ENCODE data around the gene SCYL1.

SCYL1 gene

DNA sequence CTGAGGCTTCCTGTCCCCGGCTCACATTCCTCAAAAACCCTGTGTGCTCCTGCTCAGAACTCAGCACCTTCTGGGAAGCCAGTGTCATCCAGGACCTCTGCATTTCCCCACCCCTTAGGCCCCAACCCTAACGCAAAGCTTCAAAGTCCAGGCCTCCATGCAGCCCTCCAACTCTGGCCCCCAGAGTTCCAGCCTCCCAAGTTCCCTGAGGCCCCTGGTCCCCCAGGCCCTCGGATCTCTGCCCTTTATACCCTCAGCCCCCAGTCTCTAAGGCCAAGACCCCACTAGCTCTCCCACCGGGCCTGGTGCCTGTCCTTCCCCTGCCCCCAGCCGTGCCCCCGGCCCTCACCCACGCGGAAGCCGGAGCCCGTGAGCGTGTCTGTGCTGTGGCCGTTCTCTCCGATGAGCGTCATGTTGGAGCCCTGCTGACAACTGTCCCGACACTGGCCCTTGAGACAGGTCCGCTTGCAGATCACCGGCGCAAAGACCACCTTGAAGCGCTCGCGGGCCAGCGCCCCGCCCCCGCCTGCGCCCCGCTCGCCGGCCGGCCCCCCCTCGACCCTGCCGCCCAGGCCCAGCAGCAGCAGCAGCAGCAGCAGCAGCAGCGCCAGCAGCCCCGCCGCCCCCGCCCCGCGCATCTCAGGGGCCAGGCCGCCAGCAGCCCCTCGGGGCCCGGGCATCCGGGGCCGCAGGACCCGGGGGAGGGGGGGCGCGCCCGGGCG is 32.6 kb downstream of the SCYL1 start:
- Histone ChIP-seq H3K27ac (ENCODE audit: low read length) (no peak overlapping the region), H3K4me1 (ENCODE audit: low read length) (peaks cover 7% of the 10 kb centered on the region), H3K79me2 (ENCODE audit: low read length) (no peaks in the 10 kb centered on the region), H3K4me2 (ENCODE audit: low read length) (peak overlapping the region; percentile 83), H2AFZ (ENCODE audit: low read depth, low read length) (no peak overlapping the region), H3K9ac (ENCODE audit: low read length) (peak overlapping the region; percentile 69), H3K9me3 (ENCODE audit: insufficient read depth, low read length) (no peaks in the 10 kb centered on the region), H3K36me3 (replicated peaks; ENCODE audit: low read depth, low read length) (no peaks in the 10 kb centered on the region), H3K27me3 (ENCODE audit: low read depth, low read length) (peaks cover 9% of the 10 kb centered on the region), H3K4me3 (ENCODE audit: low read length) (peak overlapping the region; percentile 80), H4K20me1 (ENCODE audit: insufficient read depth, low read length) (no peaks in the 10 kb centered on the region)
- no peak for TF ChIP-seq CTCF (IDR thresholded peaks at IDR 0.05; ENCODE audit: low read depth, low read length)
- no peak for TF ChIP-seq EZH2phosphoT487 (IDR thresholded peaks at IDR 0.05; ENCODE audit: low read depth)

DNA sequence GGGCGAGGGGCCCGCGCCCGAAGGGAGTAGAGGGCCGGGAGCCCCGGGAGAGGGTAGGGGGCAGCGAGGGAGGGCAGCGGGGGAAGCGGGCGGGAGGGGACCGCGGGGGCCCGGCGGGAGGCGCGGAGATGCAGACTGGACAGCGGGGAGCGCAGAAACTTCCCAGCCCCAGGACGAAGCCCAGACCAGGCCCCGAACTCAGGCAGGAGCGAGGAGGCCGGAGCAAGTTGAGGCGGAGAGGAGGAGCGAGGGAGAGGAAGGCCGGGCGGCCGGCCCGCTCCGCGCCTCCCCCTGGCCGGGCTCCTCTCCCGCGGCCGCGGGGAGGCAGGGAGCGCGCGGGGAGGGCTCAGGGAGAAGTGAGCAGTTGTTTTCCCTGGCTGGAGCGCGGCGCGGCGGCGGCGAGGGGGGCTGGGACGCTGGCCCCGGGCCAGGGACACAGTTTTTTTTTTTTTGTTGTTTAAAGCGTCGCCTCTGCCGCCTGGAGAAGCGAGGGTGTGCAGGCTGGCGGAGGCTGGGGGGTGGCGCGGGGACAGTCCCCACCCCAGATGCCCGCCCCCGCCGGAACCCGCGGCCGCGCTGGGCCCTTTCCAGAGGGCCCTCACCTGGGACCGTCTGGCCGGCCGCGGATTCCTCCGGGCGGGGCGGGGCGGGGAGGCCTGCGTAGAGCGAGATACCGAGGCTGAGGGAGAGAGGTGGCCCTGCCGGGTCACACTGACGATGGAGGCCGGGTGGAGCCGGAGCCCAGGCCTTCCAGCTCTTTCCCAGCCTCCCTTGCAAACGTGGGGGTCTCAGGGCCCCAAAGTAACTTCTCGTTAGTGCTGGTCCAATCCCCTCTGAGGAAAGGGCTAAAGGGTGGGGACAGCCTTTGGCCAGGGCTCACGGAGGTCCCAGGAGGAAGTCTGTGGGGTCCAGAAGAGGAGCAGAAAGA is 33.4 kb downstream of the SCYL1 start, which contains the start of gene LTBP3:
TSS of gene LTBP3 (minus strand) at position 358 of the 928 bp plus-strand sequence. CDS start 400 bp downstream, outside the sequence.
- Histone ChIP-seq H3K36me3 (replicated peaks; ENCODE audit: low read depth, low read length) (no peaks in the 10 kb centered on the region), H3K4me3 (ENCODE audit: low read length) (peak within 1 kb of the TSS; percentile 80), H3K9me3 (ENCODE audit: insufficient read depth, low read length) (no peaks in the 10 kb centered on the region), H4K20me1 (ENCODE audit: insufficient read depth, low read length) (no peaks in the 10 kb centered on the region), H2AFZ (ENCODE audit: low read depth, low read length) (peak within 1 kb of the TSS; percentile 64), H3K9ac (ENCODE audit: low read length) (peak within 1 kb of the TSS; percentile 69), H3K79me2 (ENCODE audit: low read length) (no peaks in the 10 kb centered on the region), H3K27ac (ENCODE audit: low read length) (no peak within 1 kb of the TSS), H3K27me3 (ENCODE audit: low read depth, low read length) (peaks cover 9% of the 10 kb centered on the region), H3K4me1 (ENCODE audit: low read length) (peaks cover 12% of the 10 kb centered on the region), H3K4me2 (ENCODE audit: low read length) (peak within 1 kb of the TSS; percentile 83)
- TF ChIP-seq CTCF (IDR thresholded peaks at IDR 0.05; ENCODE audit: low read depth, low read length): no peak
- TF ChIP-seq EZH2phosphoT487 (IDR thresholded peaks at IDR 0.05; ENCODE audit: low read depth): no peak

GRCh38 chr11:65558930-65559509 is 34.1 kb downstream of the SCYL1 start:
- peaks cover 9% of the 10 kb centered on the region for H3K27me3 ChIP-seq (ENCODE audit: low read depth, low read length)
- H3K36me3 ChIP-seq (replicated peaks; ENCODE audit: low read depth, low read length): no peaks in the 10 kb centered on the region
- no peaks in the 10 kb centered on the region for H3K79me2 ChIP-seq (ENCODE audit: low read length)
- H2AFZ ChIP-seq (ENCODE audit: low read depth, low read length): peak overlapping the region; percentile 64
- H3K4me2 ChIP-seq (ENCODE audit: low read length): peak overlapping the region; percentile 83
- no peak overlapping the region for H3K27ac ChIP-seq (ENCODE audit: low read length)
- TF ChIP-seq CTCF (IDR thresholded peaks at IDR 0.05; ENCODE audit: low read depth, low read length) (no peak), EZH2phosphoT487 (IDR thresholded peaks at IDR 0.05; ENCODE audit: low read depth) (no peak)
- H3K9me3 ChIP-seq (ENCODE audit: insufficient read depth, low read length): no peaks in the 10 kb centered on the region
- no peaks in the 10 kb centered on the region for H4K20me1 ChIP-seq (ENCODE audit: insufficient read depth, low read length)
- H3K4me3 ChIP-seq (ENCODE audit: low read length): peak overlapping the region; percentile 80
- H3K9ac ChIP-seq (ENCODE audit: low read length): peak overlapping the region; percentile 69
- H3K4me1 ChIP-seq (ENCODE audit: low read length): peaks cover 14% of the 10 kb centered on the region

All from OCI-LY3 (cell line).